ENCODE data around the gene BORCS5.

The BORCS5 gene

GRCh38 chr12:12450043-12450471 lies 93.2 kb downstream of the BORCS5 start:
- no peaks in the 10 kb centered on the region for H3K4me1 ChIP-seq (ENCODE audit: control insufficient read depth in 1 of 2, insufficient read depth in 2 of 2, low read length in 2 of 2)
- no peak overlapping the region for H3K27ac ChIP-seq (ENCODE audit: low read length)
- H3K36me3 ChIP-seq (ENCODE audit: control insufficient read depth in 1 of 2, insufficient read depth in 2 of 2, low read length in 2 of 2), result no peaks in the 10 kb centered on the region
- H3K4me3 ChIP-seq (ENCODE audit: low read depth in 1 of 2, low read length in 2 of 2), result no peak overlapping the region
- no peaks in the 10 kb centered on the region for H3K27me3 ChIP-seq (ENCODE audit: low read depth, low read length)
- H3K9me3 ChIP-seq (ENCODE audit: control insufficient read depth in 1 of 2, low read length in 2 of 2), result no peaks in the 10 kb centered on the region

GRCh38 chr12:12451098-12451497 lies 94.2 kb downstream of the BORCS5 start:
- Histone ChIP-seq H3K9me3 (ENCODE audit: control insufficient read depth in 1 of 2, low read length in 2 of 2) (no peaks in the 10 kb centered on the region), H3K4me1 (ENCODE audit: control insufficient read depth in 1 of 2, insufficient read depth in 2 of 2, low read length in 2 of 2) (no peaks in the 10 kb centered on the region), H3K27ac (ENCODE audit: low read length) (no peak overlapping the region), H3K4me3 (ENCODE audit: low read depth in 1 of 2, low read length in 2 of 2) (no peak overlapping the region), H3K27me3 (ENCODE audit: low read depth, low read length) (no peaks in the 10 kb centered on the region), H3K36me3 (ENCODE audit: control insufficient read depth in 1 of 2, insufficient read depth in 2 of 2, low read length in 2 of 2) (no peaks in the 10 kb centered on the region)

GRCh38 chr12:12452326-12452902 lies 95.5 kb downstream of the BORCS5 start:
- no peaks in the 10 kb centered on the region for H3K27me3 ChIP-seq (ENCODE audit: low read depth, low read length)
- H3K36me3 ChIP-seq (ENCODE audit: control insufficient read depth in 1 of 2, insufficient read depth in 2 of 2, low read length in 2 of 2), result no peaks in the 10 kb centered on the region
- H3K4me3 ChIP-seq (ENCODE audit: low read depth in 1 of 2, low read length in 2 of 2), result no peak overlapping the region
- H3K4me1 ChIP-seq (ENCODE audit: control insufficient read depth in 1 of 2, insufficient read depth in 2 of 2, low read length in 2 of 2), result no peaks in the 10 kb centered on the region
- no peak overlapping the region for H3K27ac ChIP-seq (ENCODE audit: low read length)
- no peaks in the 10 kb centered on the region for H3K9me3 ChIP-seq (ENCODE audit: control insufficient read depth in 1 of 2, low read length in 2 of 2)

- no peaks in the 10 kb centered on the region for H3K36me3 ChIP-seq (ENCODE audit: control insufficient read depth in 1 of 2, insufficient read depth in 2 of 2, low read length in 2 of 2)
- no peak overlapping the region for H3K27ac ChIP-seq (ENCODE audit: low read length)
- no peaks in the 10 kb centered on the region for H3K4me1 ChIP-seq (ENCODE audit: control insufficient read depth in 1 of 2, insufficient read depth in 2 of 2, low read length in 2 of 2)
- no peaks in the 10 kb centered on the region for H3K9me3 ChIP-seq (ENCODE audit: control insufficient read depth in 1 of 2, low read length in 2 of 2)
- no peak overlapping the region for H3K4me3 ChIP-seq (ENCODE audit: low read depth in 1 of 2, low read length in 2 of 2)
- no peaks in the 10 kb centered on the region for H3K27me3 ChIP-seq (ENCODE audit: low read depth, low read length)
Observed at GRCh38 chr12:12453635-12454034, 96.8 kb downstream of the BORCS5 start.

DNA sequence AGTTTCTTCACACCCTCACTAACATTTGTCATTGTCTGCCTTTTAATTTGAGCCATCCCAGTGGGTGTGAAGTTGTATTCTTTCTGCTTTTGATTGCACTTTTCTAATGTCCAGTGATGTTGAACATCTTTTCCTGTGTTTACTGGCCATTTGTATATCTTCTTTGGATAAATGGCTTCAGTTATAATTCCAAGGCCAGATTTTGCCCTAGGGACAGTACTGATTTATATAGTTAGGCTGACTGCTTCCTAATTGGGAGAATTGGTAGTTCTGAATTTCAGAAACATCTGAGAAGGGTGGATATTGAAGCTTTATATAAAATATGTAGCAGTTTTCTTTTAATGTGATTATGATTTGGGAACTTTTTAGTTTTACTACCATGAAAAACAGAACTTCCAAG lies 97.4 kb downstream of the BORCS5 start:
- Histone ChIP-seq H3K36me3 (ENCODE audit: control insufficient read depth in 1 of 2, insufficient read depth in 2 of 2, low read length in 2 of 2) (no peaks in the 10 kb centered on the region), H3K9me3 (ENCODE audit: control insufficient read depth in 1 of 2, low read length in 2 of 2) (no peaks in the 10 kb centered on the region), H3K4me1 (ENCODE audit: control insufficient read depth in 1 of 2, insufficient read depth in 2 of 2, low read length in 2 of 2) (no peaks in the 10 kb centered on the region), H3K27me3 (ENCODE audit: low read depth, low read length) (no peaks in the 10 kb centered on the region), H3K4me3 (ENCODE audit: low read depth in 1 of 2, low read length in 2 of 2) (no peak overlapping the region), H3K27ac (ENCODE audit: low read length) (no peak overlapping the region)

GRCh38 chr12:12456637-12457036 lies 99.8 kb downstream of the BORCS5 start:
- H3K9me3 ChIP-seq (ENCODE audit: control insufficient read depth in 1 of 2, low read length in 2 of 2), result no peaks in the 10 kb centered on the region
- no peaks in the 10 kb centered on the region for H3K36me3 ChIP-seq (ENCODE audit: control insufficient read depth in 1 of 2, insufficient read depth in 2 of 2, low read length in 2 of 2)
- H3K27ac ChIP-seq (ENCODE audit: low read length), result no peak overlapping the region
- H3K27me3 ChIP-seq (ENCODE audit: low read depth, low read length), result no peaks in the 10 kb centered on the region
- H3K4me1 ChIP-seq (ENCODE audit: control insufficient read depth in 1 of 2, insufficient read depth in 2 of 2, low read length in 2 of 2), result no peaks in the 10 kb centered on the region
- H3K4me3 ChIP-seq (ENCODE audit: low read depth in 1 of 2, low read length in 2 of 2), result no peak overlapping the region

GRCh38 chr12:12460935-12461922 lies 104.4 kb downstream of the BORCS5 start:
- Histone ChIP-seq H3K4me3 (ENCODE audit: low read depth in 1 of 2, low read length in 2 of 2) (no peak overlapping the region), H3K36me3 (ENCODE audit: control insufficient read depth in 1 of 2, insufficient read depth in 2 of 2, low read length in 2 of 2) (peaks cover 3 to 8% of the 10 kb centered on the region in 2 donors), H3K4me1 (ENCODE audit: control insufficient read depth in 1 of 2, insufficient read depth in 2 of 2, low read length in 2 of 2) (no peaks in the 10 kb centered on the region), H3K9me3 (ENCODE audit: control insufficient read depth in 1 of 2, low read length in 2 of 2) (no peaks in the 10 kb centered on the region), H3K27me3 (ENCODE audit: low read depth, low read length) (no peaks in the 10 kb centered on the region), H3K27ac (ENCODE audit: low read length) (no peak overlapping the region)

- no peaks in the 10 kb centered on the region for H3K9me3 ChIP-seq (ENCODE audit: control insufficient read depth in 1 of 2, low read length in 2 of 2)
- H3K4me3 ChIP-seq (ENCODE audit: low read depth in 1 of 2, low read length in 2 of 2), result no peak overlapping the region
- no peak overlapping the region for H3K27ac ChIP-seq (ENCODE audit: low read length)
- peaks cover 8% of the 10 kb centered on the region in 2 donors for H3K36me3 ChIP-seq (ENCODE audit: control insufficient read depth in 1 of 2, insufficient read depth in 2 of 2, low read length in 2 of 2)
- no peaks in the 10 kb centered on the region for H3K4me1 ChIP-seq (ENCODE audit: control insufficient read depth in 1 of 2, insufficient read depth in 2 of 2, low read length in 2 of 2)
- no peaks in the 10 kb centered on the region for H3K27me3 ChIP-seq (ENCODE audit: low read depth, low read length)
Observed at GRCh38 chr12:12461923-12462315, 105.0 kb downstream of the BORCS5 start.

DNA sequence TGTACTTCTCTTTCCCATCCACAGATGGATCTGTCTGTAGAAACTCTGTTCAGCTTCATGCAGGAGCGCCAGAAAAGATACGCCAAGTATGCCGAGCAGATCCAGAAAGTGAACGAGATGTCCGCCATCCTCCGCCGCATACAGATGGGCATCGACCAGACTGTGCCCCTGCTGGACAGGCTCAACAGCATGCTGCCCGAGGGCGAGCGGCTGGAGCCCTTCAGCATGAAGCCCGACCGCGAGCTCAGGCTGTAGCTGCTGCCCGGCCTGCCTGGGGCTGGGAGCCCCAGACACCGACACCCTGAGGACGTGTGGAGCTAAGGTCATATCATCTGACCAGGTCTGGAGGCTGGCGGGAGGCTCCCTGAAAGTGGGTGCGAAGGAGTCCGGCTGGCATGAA lies 108.6 kb downstream of the BORCS5 start:
- H3K36me3 ChIP-seq (ENCODE audit: control insufficient read depth in 1 of 2, insufficient read depth in 2 of 2, low read length in 2 of 2), result peaks cover 8 to 12% of the 10 kb centered on the region in 2 donors
- H3K4me3 ChIP-seq (ENCODE audit: low read depth in 1 of 2, low read length in 2 of 2), result no peak overlapping the region
- no peak overlapping the region for H3K27ac ChIP-seq (ENCODE audit: low read length)
- H3K27me3 ChIP-seq (ENCODE audit: low read depth, low read length), result no peaks in the 10 kb centered on the region
- no peaks in the 10 kb centered on the region for H3K4me1 ChIP-seq (ENCODE audit: control insufficient read depth in 1 of 2, insufficient read depth in 2 of 2, low read length in 2 of 2)
- no peaks in the 10 kb centered on the region for H3K9me3 ChIP-seq (ENCODE audit: control insufficient read depth in 1 of 2, low read length in 2 of 2)

DNA sequence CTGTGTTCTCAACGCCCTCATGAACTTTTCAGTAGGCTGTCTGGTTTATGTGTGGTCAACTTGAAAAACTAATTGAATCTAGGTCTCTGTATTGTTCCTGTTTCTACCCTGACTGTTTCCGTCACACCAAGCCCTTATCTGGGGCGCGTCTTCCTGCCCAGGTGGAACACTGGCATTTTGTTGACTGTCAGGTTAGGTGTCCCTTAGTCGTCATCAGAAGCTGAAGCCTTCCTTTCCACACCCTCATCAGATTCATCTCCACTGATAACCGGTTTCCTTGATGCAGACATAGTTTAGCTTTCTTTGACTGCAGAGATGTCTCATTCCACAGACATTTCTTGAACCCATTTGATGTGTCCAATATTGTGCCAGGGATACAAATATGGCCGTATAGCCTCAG lies 109.3 kb downstream of the BORCS5 start:
- no peaks in the 10 kb centered on the region for H3K4me1 ChIP-seq (ENCODE audit: control insufficient read depth in 1 of 2, insufficient read depth in 2 of 2, low read length in 2 of 2)
- no peaks in the 10 kb centered on the region for H3K9me3 ChIP-seq (ENCODE audit: control insufficient read depth in 1 of 2, low read length in 2 of 2)
- H3K27me3 ChIP-seq (ENCODE audit: low read depth, low read length), result no peaks in the 10 kb centered on the region
- peaks cover 8 to 12% of the 10 kb centered on the region in 2 donors for H3K36me3 ChIP-seq (ENCODE audit: control insufficient read depth in 1 of 2, insufficient read depth in 2 of 2, low read length in 2 of 2)
- H3K4me3 ChIP-seq (ENCODE audit: low read depth in 1 of 2, low read length in 2 of 2), result no peak overlapping the region
- no peak overlapping the region for H3K27ac ChIP-seq (ENCODE audit: low read length)

DNA sequence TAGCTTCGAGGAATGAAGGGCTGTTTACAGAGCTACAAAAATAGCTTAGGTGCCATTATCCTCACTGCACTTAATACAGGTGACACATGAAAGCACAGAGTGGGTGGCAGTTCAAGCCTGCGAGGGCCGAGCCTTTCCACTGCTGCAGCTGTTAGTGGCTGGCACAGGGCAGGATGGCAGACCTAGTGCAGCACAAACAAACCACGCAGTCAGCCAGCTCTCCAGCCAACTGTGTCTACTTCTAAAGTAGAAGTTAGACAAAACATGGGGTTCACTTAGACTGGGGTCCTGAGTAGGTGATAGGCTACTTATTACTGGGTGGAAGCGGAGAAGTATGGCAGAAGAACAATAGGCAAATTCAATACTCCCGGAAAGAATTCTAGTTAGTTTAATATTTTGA lies 110.4 kb downstream of the BORCS5 start:
- no peaks in the 10 kb centered on the region for H3K4me1 ChIP-seq (ENCODE audit: control insufficient read depth in 1 of 2, insufficient read depth in 2 of 2, low read length in 2 of 2)
- H3K27ac ChIP-seq (ENCODE audit: low read length), result no peak overlapping the region
- H3K9me3 ChIP-seq (ENCODE audit: control insufficient read depth in 1 of 2, low read length in 2 of 2), result no peaks in the 10 kb centered on the region
- no peaks in the 10 kb centered on the region for H3K27me3 ChIP-seq (ENCODE audit: low read depth, low read length)
- H3K36me3 ChIP-seq (ENCODE audit: control insufficient read depth in 1 of 2, insufficient read depth in 2 of 2, low read length in 2 of 2), result peaks cover 8 to 12% of the 10 kb centered on the region in 2 donors
- no peak overlapping the region for H3K4me3 ChIP-seq (ENCODE audit: low read depth in 1 of 2, low read length in 2 of 2)

All from muscle layer of duodenum (tissue), 2 donors.